GM12873 (cell line): ENCODE data around the gene ZSWIM9.

ENCODE experiments used
- TF ChIP-seq, protein P1 (sequence below): IDR thresholded peaks from 2 replicates; pipeline ENCODE4 v1.5.1; 2012; ENCODE audit warnings: low read depth, mild to moderate bottlenecking, moderate library complexity, low read length, control low read depth; ENCODE audit not compliant: insufficient read depth; ENCODE audit errors: missing control alignments

Gene ZSWIM9

DNA sequence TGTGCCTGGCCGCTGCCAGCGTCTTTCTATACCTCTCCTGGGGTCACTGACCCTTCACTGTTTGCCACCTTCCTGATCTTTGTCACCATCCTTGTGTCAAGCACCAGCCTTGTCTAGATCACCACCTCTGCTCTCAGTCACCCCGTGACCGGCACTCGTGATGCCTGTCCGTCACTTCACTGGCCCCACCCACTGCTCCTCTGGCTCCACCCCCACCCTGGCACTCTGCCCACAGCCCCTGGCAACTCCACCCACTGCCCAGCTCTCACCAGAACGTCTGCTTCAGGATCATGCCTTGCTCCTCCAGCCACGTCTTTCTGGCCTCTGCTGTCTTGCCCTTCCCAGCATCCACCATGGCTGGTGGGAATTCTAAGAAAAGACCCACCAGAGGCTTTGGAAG is 35.1 kb upstream of the ZSWIM9 start:
- TF ChIP-seq, protein P1, sequence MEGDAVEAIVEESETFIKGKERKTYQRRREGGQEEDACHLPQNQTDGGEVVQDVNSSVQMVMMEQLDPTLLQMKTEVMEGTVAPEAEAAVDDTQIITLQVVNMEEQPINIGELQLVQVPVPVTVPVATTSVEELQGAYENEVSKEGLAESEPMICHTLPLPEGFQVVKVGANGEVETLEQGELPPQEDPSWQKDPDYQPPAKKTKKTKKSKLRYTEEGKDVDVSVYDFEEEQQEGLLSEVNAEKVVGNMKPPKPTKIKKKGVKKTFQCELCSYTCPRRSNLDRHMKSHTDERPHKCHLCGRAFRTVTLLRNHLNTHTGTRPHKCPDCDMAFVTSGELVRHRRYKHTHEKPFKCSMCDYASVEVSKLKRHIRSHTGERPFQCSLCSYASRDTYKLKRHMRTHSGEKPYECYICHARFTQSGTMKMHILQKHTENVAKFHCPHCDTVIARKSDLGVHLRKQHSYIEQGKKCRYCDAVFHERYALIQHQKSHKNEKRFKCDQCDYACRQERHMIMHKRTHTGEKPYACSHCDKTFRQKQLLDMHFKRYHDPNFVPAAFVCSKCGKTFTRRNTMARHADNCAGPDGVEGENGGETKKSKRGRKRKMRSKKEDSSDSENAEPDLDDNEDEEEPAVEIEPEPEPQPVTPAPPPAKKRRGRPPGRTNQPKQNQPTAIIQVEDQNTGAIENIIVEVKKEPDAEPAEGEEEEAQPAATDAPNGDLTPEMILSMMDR, result no peak

DNA sequence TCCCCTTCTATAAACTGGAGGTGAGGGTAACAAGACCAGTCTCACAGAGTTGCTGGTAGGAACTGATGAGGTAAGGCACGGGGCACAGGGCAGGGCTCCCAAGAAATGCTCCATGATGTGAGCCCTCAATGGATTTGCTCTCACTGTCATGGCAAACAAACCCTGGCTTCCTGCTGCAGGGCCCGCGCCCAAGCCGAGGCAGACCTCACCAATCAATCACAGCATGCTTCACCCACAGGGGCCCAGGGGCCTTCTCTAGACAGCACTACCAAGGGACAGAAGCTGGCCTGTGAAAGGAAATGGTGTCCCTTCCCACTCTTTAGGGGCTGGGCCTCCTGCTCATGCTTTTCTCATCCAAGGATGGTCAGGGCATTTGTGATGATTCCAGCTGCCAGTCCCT is 33.9 kb upstream of the ZSWIM9 start:
- TF ChIP-seq, protein P1, result no peak

DNA sequence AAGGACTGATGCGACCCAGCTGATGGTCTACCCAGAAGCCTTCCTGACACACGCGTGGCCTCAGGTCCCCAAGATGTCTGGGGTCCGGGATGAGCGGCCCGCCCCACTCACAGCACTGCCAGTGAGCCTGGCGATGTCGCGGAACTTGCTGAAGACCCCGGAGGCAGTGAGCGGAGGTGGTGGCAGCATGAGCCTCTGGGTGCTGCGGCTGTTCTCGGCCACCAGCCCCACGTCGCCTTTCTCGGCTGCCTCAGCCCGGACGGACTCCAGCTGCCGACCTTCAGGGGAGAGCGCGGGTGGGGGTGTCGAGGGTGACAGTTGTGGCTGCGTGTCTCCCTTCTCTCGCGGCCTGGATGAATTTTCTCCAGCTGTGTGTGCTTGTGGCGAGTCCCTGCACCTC is 33.1 kb upstream of the ZSWIM9 start:
- TF ChIP-seq, protein P1, result no peak

DNA sequence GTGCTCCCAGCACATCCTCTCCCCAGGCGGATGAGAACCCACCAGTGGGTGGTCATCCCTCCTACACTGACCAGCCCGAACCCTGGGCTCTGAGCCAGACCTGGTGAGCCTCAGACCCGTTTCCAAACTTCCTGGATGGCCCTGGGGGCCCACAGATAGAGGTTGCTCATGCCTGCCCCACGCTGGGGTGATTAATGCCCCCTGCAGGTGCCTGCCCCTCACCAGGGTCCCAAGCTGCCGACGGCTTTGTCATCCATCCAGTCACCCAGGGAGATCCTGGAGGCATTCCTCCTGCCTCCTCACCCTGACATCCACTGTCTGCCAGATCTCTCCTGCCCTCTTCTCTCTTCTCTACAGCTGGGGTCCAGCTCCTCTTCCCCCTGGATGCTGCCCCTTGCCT is 31.4 kb upstream of the ZSWIM9 start:
- TF ChIP-seq, protein P1, result no peak

DNA sequence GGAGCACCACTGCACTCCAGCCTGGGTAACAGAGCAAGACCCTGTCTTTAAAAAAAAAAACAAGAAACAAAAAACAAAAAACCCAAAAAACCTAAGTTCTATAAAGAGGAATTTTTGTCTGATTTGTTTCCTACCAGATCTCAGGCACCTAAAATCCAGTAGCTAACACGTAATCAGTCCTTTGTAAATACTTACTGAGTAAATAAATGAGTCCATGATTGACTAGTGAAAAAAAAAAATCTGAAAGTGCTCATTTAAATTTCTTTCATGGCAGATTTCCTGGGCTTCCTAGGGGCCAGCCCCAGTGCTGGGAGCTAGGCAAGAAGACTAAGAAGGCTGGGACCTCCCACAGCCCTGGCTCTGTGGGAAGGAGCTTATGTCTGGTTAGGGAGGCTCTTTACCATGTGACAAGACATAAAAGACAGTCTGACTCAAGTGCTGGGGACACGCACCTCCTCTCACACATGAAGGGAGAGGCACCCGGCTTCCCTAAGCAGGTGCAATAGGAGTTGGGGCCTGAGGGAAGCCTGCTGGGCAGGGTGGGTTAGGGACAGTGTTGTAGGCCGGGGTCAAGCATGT is 22.8 kb upstream of the ZSWIM9 start:
- TF ChIP-seq, protein P1, result no peak

DNA sequence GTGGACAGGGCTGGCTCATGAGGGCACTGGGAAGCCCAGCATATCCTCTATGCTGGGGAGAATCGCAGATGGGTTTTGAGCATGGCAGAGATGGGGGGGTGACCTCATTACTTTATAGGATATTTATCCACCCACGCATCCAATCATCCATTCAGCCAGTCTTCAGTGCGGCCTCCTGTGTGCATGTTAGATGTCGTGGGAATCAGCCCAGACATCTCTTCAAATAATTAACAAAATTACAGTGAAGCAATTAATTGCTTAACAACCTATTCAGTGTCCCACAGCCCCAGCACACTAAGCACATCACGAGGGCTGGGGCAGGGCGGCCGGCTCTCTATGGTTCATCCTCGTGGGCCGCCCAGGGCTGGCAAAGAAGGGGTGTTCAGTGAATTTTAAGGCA is 21.9 kb upstream of the ZSWIM9 start:
- TF ChIP-seq, protein P1, result no peak

DNA sequence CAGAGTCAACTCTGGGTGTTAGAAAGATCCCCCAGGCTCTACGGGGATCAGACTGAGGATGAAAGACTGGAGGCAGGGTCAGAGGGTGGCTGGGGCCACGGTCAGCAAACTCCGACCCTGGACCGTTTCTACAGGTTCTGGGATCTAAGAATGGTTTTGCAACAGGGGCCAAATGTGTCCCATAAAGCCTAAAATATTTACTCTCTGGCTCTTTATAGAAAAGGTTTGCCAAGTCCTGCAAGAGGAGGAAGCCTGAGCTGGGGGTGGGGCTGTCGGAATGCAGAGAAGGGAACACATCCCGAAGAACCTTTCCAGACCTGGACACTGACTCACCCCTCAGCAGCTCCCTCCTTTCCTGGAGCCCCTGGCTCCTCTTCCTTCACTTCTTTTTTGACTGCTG is 21.1 kb upstream of the ZSWIM9 start:
- TF ChIP-seq, protein P1, result no peak

DNA sequence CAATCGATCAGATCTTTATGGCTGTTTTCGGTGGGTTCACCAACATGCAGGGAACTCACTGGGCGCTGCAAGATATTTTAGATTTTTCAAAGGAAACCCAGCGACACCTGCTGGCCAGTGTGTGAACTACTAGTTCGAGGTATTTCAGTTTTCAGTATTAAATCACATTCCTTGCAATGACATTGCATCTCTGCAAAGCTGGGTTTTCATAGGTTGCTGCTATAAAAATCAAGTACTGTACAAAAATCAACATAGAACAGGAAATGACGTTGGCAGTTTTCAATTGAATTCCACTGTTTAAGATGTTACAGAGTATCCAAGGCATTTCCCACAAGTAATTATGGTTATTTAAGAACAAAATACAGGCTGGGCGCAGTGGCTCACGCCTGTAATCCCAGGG is 17.9 kb upstream of the ZSWIM9 start:
- TF ChIP-seq, protein P1, result peak; percentile 68
